GM12892 (cell line): ENCODE results near the gene BMP15.

Experiments
- POLR2A ChIP-seq: IDR thresholded peaks from 2 replicates; pipeline ENCODE4 v1.6.1; 2011; ENCODE audit warnings: low read depth, low read length, control low read depth
- POLR2AphosphoS5 ChIP-seq: IDR thresholded peaks from 2 replicates; pipeline ENCODE4 v1.6.1; 2011; ENCODE audit warnings: low read depth, low read length, control low read depth

GRCh38 chrX:50881028-50881427 is 29.5 kb upstream of the BMP15 start:
- TF ChIP-seq POLR2AphosphoS5: no peak
- no peak for TF ChIP-seq POLR2A
